Heart right ventricle (tissue), 16 donors: Measurements from ENCODE around the gene WDR35. TPM values are rescaled to one million over a fixed set of nuclear protein-coding genes. Genes with fewer than 3 reads are reported as not detected.

Experiments
- ATAC-seq, 8 donors: fragments of 200-7000 bp; cut with Tn5 transposase; one replicate each; pipeline ENCODE4 v1.9.1; 2020; ENCODE audit warnings: mild to moderate bottlenecking in 8 of 8, moderate library complexity in 8 of 8, moderate number of reproducible peaks in 1 of 8
- DNase-seq, 2 donors: peaks; one replicate each; pipeline ENCODE4 v3.0.0-alpha.2; 2020
- H3K27ac ChIP-seq, 10 donors: fragments of 200-600 bp; sonication (generic) in 2 of 10; one replicate each; pipeline versions ENCODE4 v1.5.0 to v1.8.0; 2020 to 2022; ENCODE audit warnings: mild to moderate bottlenecking in 3 of 10
- H3K27me3 ChIP-seq, 7 donors: fragments of 200-600 bp; one replicate each; pipeline ENCODE4 v1.8.0; 2021 to 2022; ENCODE audit warnings: mild to moderate bottlenecking in 2 of 7
- H3K36me3 ChIP-seq, 9 donors: fragments of 200-600 bp; sonication (generic) in 1 of 9; one replicate each; pipeline versions ENCODE4 v1.5.0 to v1.8.0; 2020 to 2022; ENCODE audit warnings: mild to moderate bottlenecking in 2 of 9
- H3K4me1 ChIP-seq, 9 donors: fragments of 200-600 bp; sonication (generic) in 1 of 9; one replicate each; pipeline versions ENCODE4 v1.5.0 to v1.8.0; 2020 to 2022; ENCODE audit warnings: mild to moderate bottlenecking in 4 of 9
- H3K4me3 ChIP-seq, 10 donors: fragments of 200-600 bp; sonication (generic) in 2 of 10; one replicate each; pipeline versions ENCODE4 v1.5.0 to v1.8.0; 2020 to 2022; ENCODE audit warnings: mild to moderate bottlenecking in 7 of 10, moderate library complexity in 2 of 10
- H3K9me3 ChIP-seq, 11 donors: fragments of 200-600 bp in 10 of 11; sonication (generic) in 2 of 11; one replicate each; pipeline versions ENCODE4 v1.5.0 to v1.8.0; 2013 to 2022; ENCODE audit warnings: mild to moderate bottlenecking in 2 of 11, control low read depth in 1 of 11, moderate library complexity in 1 of 11
- CTCF ChIP-seq, 9 donors: fragments of 200-600 bp; sonication (generic) in 2 of 9; IDR thresholded peaks; one replicate each; pipeline versions ENCODE4 v1.5.0 to v1.8.0; 2021 to 2022; ENCODE audit warnings: antibody characterized with exemption in 9 of 9, mild to moderate bottlenecking in 5 of 9, moderate library complexity in 1 of 9
- WGBS, 2 donors: extraction: QIAGEN DNeasy Blood & Tissue Kit; methylation state at CpG; one replicate each; pipeline ENCODE4 v1.1.7; 2013; ENCODE audit warnings: inconsistent platforms in 1 of 2; 5-methylcytosine and 5-hydroxymethylcytosine counted together
- intact Hi-C, 10 donors: fragments of 100-400 bp; cut with DNase I; formaldehyde crosslinking; loops; one replicate each; pipeline versions ENCODE4 v1.11.1 to v1.14.2; 2022
- polyA plus RNA-seq, 2 donors: library from polyadenylated mRNA; stranded (reverse); fragments of 200-250 nt; gene quantifications; one replicate each; pipeline ENCODE4 v1.2.3, GENCODE V29; 2013
- total RNA-seq, 10 donors: library from RNA; stranded (reverse); fragmentation: NEBNext Ultra II Directional in 3 of 10; extraction: Animal tissue kit (Norgen Biotek cat#: 25700) in 3 of 10; gene quantifications; one replicate each; pipeline versions ENCODE4 v1.2.1 to v1.2.4, GENCODE V29; 2021 to 2023
- donor health status: Arrhythmogenic right ventricular cardiomyopathy.
- donor health status: ischemic (EF 13 %, LVEDD 7.1; RV severe dilation, severe dysfunction).
- donor health status: healthy with polysubstance abuse.
- donor health status: DM: no; HTN: yes; CAD: no.
- donor health status: DM: no; HTN: no; CAD: no.
- donor health status: ischemic (EF 25% LVEDD 6.9; RV normal size, moderate dysfunction).
- donor health status: ischemic (EF 25% LVEDD 5.7; RV mildly dilated, moderate dysfunction).
- donor health status: healthy.
- donor health status: DM: yes; HTN: yes; CAD: no.
- donor health status: Ischemic cardiomyopathy.
- donor health status: ischemic (EF 35%, LVEDD 5.7; RV mildly dilated, moderate dysfunction).
- donor health status: nonischemic (EF 11% LVEDD 7.7; RV severe dilation, severe dysfunction).
- donor health status: DM: yes; HTN: yes; CAD: no.
- donor health status: PGD.
- donor health status: ischemic (EF 29% LVEDD 5.4; RV normal size, mild dysfunction).
- donor health status: nonischemic (EF 23%, LVEDD 6.1; RV moderate dilation, normal function).

The WDR35 gene
- total and polyA plus RNA-seq, 12 donors = 2.3 to 8.3 (median 5.4) TPM

DNA sequence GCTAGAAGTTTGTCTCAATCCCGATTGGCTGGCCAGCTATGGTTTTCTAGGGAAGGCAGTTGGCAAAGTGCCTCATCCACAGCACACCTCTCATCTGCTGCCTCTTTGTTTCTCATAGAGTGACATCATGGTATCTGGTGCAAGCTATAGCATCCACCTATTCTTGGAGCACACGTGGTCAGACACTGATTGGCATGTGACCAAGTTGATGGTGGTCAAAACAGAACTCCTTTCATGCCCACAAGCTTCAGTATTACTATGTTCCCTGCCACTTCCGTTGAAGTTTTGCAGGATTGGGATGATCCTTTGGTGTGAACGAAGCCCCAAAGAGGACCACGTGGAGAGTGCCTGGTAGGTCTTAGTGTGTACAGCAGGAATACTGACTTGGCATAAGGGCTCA is 116.9 kb downstream of the WDR35 start:
- no peak for TF ChIP-seq CTCF (IDR thresholded peaks at IDR 0.05)
- WGBS, 2 donors = 83 to 86% methylated on average over 5 of the region's 5 CpGs
- Histone ChIP-seq H3K4me1 (peaks cover 0 to 14% (median 4%) of the 10 kb centered on the region in 9 donors), H3K36me3 (no peaks in the 10 kb centered on the region), H3K4me3 (no peak overlapping the region), H3K27ac (no peak overlapping the region), H3K9me3 (no peaks in the 10 kb centered on the region), H3K27me3 (peaks cover 0 to 7% (median 0%) of the 10 kb centered on the region in 7 donors)
- intact Hi-C loops = no loop called here
- no peak for DNase-seq
- no peak for ATAC-seq

GRCh38 chr2:19872302-19872701 is 117.6 kb downstream of the WDR35 start:
- ATAC-seq (no peak), DNase-seq (no peak)
- WGBS, 2 donors = 76 to 86% methylated on average over 3 of the region's 3 CpGs
- no peaks in the 10 kb centered on the region for H3K36me3 ChIP-seq
- no peak for TF ChIP-seq CTCF (IDR thresholded peaks at IDR 0.05)
- no peak overlapping the region for H3K27ac ChIP-seq
- H3K4me3 ChIP-seq = no peak overlapping the region
- no peaks in the 10 kb centered on the region for H3K9me3 ChIP-seq
- intact Hi-C loops = no loop called here
- H3K4me1 ChIP-seq = peaks cover 0 to 14% (median 4%) of the 10 kb centered on the region in 9 donors
- H3K27me3 ChIP-seq = peaks cover 0 to 7% (median 0%) of the 10 kb centered on the region in 7 donors

- no peaks in the 10 kb centered on the region for H3K9me3 ChIP-seq
- H3K27me3 ChIP-seq = peaks cover 0 to 7% (median 0%) of the 10 kb centered on the region in 7 donors
- 96 to 97% methylated on average over 2 of the region's 2 CpGs for WGBS, 2 donors
- no peaks in the 10 kb centered on the region for H3K36me3 ChIP-seq
- intact Hi-C loops = no loop called here
- no peak overlapping the region for H3K4me3 ChIP-seq
- DNase-seq (no peak), ATAC-seq (no peak)
- no peak overlapping the region for H3K27ac ChIP-seq
- H3K4me1 ChIP-seq = peaks cover 0 to 14% (median 4%) of the 10 kb centered on the region in 9 donors
- TF ChIP-seq CTCF (IDR thresholded peaks at IDR 0.05) = no peak
Measured at GRCh38 chr2:19871836-19872235, 118.1 kb downstream of the WDR35 start.

DNA sequence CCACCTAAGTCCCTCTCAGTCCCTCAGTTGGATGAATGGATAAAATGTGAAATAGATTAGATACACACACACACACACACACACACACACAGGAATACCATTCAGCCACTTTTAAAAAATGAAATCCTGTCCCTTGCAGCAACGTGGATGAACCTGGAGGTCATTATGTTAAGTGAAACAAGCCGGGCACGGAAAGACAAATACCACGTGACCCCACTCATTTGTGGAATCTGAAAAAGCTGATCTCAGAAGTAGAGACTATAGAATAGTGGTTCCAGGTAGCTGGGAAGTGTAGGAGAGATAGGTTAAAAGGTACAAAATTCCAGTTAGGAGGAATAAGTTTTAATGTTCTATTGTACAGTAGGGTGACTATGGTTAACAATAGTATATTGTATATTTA is 119.1 kb downstream of the WDR35 start:
- DNase-seq = no peak
- no peaks in the 10 kb centered on the region for H3K9me3 ChIP-seq
- intact Hi-C loops = no loop called here
- H3K36me3 ChIP-seq = no peaks in the 10 kb centered on the region
- no peak overlapping the region for H3K27ac ChIP-seq
- no peak overlapping the region for H3K4me3 ChIP-seq
- TF ChIP-seq CTCF (IDR thresholded peaks at IDR 0.05) = no peak
- no peak for ATAC-seq
- WGBS, 2 donors = 81 to 82% methylated on average over 4 of the region's 4 CpGs
- peaks cover 0 to 7% (median 0%) of the 10 kb centered on the region in 7 donors for H3K27me3 ChIP-seq
- H3K4me1 ChIP-seq = peaks cover 0 to 14% (median 4%) of the 10 kb centered on the region in 9 donors
